IPS DF 6.9 (cell line): ENCODE data around the gene CDR2.

Experiments used
- DNase-seq: peaks from one replicate; pipeline ENCODE4 v3.0.0-alpha.2; 2013; ENCODE audit warnings: low read depth, low spot score
- H3K27ac ChIP-seq: one replicate; pipeline ENCODE4 v1.5.1; 2013; ENCODE audit warnings: low read length, control low read depth
- H3K27me3 ChIP-seq: 2 replicates; pipeline ENCODE4 v1.6.1; 2013; ENCODE audit warnings: mild to moderate bottlenecking, low read length; ENCODE audit not compliant: control insufficient read depth, insufficient read depth
- H3K36me3 ChIP-seq: 2 replicates; pipeline ENCODE4 v1.6.1; 2013; ENCODE audit warnings: low read length; ENCODE audit not compliant: control insufficient read depth, insufficient read depth
- H3K4me1 ChIP-seq: 2 replicates; pipeline ENCODE4 v1.6.1; 2013; ENCODE audit warnings: low read length; ENCODE audit not compliant: control insufficient read depth, insufficient read depth
- H3K4me3 ChIP-seq: 2 replicates; pipeline ENCODE4 v1.5.1; 2013; ENCODE audit warnings: mild to moderate bottlenecking, low read length
- H3K9me3 ChIP-seq: 2 replicates; pipeline ENCODE4 v1.6.1; 2013; ENCODE audit warnings: low read length, inconsistent platforms; ENCODE audit not compliant: control insufficient read depth, insufficient read depth
- WGBS: extraction: QIAGEN DNeasy Blood & Tissue Kit; methylation state at CpG from one replicate; pipeline ENCODE4 v1.1.7; 2013; ENCODE audit warnings: mixed read lengths, missing lambda C conversion rate; ENCODE audit not compliant: insufficient read length, insufficient coverage; 5-methylcytosine and 5-hydroxymethylcytosine counted together

Gene CDR2

DNA sequence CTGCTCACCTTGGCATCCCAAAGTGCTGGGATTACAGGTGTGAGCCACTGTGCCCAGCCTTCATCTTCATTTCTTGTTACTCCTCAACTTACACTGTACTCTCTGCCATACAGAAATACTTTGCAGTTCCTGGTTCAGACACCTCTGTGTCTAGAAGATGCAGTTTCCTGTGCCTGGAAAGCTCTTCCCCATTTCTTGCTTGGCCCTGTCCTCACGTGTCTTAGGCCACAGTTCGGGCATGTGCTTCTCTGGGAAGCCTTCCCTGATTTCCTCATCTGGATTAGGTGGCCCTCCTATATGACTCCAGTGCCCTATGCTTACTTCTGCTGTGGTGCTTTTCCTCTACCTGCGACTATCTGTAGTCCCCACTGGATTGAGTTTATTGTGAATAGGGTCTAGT, 26.5 kb upstream of the CDR2 start:
- Histone ChIP-seq H3K27ac (no peak overlapping the region), H3K4me1 (no peaks in the 10 kb centered on the region), H3K27me3 (no peaks in the 10 kb centered on the region), H3K36me3 (no peaks in the 10 kb centered on the region), H3K4me3 (no peak overlapping the region), H3K9me3 (no peaks in the 10 kb centered on the region)
- no peak for DNase-seq
- no CpG with 5 or more reads among the region's 3 CpGs for WGBS

DNA sequence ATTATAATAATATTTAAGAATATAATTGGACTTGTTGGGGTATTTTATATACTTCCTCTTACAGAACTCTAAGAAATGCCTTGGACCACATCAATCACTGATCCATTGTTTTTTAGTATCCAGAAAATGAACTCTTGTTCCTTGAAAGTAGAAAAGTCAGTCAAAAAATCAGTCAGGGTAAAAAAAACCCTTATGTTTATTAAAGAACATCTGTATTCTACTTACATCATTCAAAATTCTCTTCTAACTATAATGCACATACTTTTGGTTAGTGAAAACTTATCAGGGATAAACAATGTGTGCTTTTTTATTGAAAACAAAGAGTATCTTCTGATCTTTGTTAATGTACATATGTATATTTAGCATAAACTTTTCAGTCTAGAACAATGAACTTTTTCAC, 23.5 kb upstream of the CDR2 start:
- Histone ChIP-seq H3K27ac (no peak overlapping the region), H3K4me1 (no peaks in the 10 kb centered on the region), H3K27me3 (no peaks in the 10 kb centered on the region), H3K4me3 (no peak overlapping the region), H3K9me3 (no peaks in the 10 kb centered on the region), H3K36me3 (no peaks in the 10 kb centered on the region)
- no peak for DNase-seq

DNA sequence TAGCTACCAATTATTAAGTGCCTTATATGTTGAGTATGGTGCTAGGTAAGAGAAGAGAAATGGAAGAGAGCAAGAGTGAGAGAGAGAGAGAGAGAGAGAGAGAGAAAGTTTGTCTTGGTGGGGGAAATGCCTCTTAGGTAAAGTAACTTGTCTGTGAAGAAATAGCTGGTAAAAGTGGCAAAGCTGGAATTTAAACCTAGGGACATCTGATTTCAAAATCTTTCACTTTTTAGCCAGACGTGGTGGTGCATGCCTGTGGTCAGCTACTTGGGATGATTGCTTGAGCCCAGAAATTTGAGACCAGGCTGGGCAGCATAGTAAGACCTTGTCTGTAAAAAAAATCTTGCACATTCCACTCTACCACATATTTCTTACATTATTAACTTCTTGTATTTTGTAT, 23.0 kb upstream of the CDR2 start:
- H3K36me3 ChIP-seq: no peaks in the 10 kb centered on the region
- no peak overlapping the region for H3K27ac ChIP-seq

DNA sequence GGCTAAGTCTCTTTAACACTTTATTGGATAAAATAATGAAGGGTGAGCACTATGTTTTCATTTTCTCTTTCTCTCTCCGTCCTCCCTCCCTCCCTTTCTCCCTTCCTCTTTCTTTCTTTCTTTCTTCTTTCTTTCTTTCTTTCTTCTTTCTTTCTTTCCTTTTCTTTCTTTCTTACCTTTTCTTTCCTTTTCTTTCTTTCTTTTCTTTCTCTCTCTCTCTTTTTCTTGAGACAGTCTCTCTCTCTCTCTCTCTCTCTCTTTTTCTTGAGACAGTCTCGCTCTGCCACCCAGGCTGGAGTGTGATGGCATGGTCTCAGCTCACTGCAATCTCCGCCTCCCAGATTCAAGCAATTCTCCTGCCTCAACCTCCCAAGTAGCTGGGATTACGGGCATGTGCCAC, 21.5 kb upstream of the CDR2 start:
- no peaks in the 10 kb centered on the region for H3K36me3 ChIP-seq

More for the DNA sequence above, 23.0 kb upstream of the CDR2 start:
- Histone ChIP-seq H3K27me3 (no peaks in the 10 kb centered on the region), H3K4me1 (no peaks in the 10 kb centered on the region), H3K4me3 (no peak overlapping the region), H3K9me3 (no peaks in the 10 kb centered on the region)
- DNase-seq: no peak
- WGBS: no CpG with 5 or more reads among the region's 1 CpG

DNA sequence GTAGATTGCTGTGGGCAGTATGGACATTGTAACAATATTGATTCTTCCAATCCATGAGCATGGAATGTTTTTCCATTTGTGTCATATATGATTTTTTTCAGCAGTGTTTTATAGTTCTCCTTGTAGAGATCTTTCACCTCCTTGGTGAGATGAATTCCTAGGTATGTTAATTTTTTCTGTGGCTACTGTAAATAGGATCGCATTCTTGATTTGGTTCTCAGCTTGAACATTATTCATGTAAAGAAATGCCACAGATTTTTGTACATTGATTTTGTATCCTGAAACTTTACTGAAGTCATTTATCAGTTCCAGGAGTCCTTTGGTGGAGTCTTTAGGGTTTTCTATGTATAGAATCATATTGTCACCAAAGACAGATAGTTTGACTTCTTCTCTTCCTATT, 19.7 kb upstream of the CDR2 start:
- WGBS: no CpG with 5 or more reads among the region's 1 CpG
- no peak for DNase-seq
- H3K36me3 ChIP-seq: no peaks in the 10 kb centered on the region
- H3K4me3 ChIP-seq: no peak overlapping the region
- H3K9me3 ChIP-seq: no peaks in the 10 kb centered on the region
- no peaks in the 10 kb centered on the region for H3K27me3 ChIP-seq
- no peak overlapping the region for H3K27ac ChIP-seq
- no peaks in the 10 kb centered on the region for H3K4me1 ChIP-seq

More for the DNA sequence above, 21.5 kb upstream of the CDR2 start:
- Histone ChIP-seq H3K9me3 (no peaks in the 10 kb centered on the region), H3K4me3 (no peak overlapping the region), H3K27ac (no peak overlapping the region), H3K27me3 (no peaks in the 10 kb centered on the region), H3K4me1 (no peaks in the 10 kb centered on the region)
- WGBS: no CpG with 5 or more reads among the region's 4 CpGs
- no peak for DNase-seq

DNA sequence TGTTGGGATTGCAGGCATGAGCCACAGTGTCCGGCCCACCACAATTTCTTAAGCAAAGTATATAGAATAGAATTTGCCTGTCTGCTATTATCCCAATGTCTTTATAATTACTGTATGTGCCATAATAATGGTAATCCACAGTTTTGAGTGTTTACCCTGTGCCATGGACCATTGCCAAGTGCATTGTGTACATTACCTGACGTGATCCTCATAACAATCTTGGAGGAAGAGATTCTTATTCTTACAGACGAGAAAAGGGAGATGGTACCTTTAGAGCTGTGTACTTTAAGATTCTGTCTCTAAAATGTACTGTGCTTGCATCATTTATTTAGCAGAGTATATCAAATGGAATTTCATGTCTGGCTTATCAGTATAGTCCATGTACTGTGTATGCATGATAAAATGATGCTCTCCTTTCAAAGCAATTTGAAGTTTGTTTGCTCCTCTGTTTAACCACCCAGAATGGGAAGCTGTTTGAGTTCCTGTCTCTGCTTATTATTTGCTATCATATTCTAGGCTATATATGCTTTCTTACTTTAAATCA, 13.8 kb upstream of the CDR2 start:
- no peak overlapping the region for H3K27ac ChIP-seq
- no CpG with 5 or more reads among the region's 3 CpGs for WGBS
- no peaks in the 10 kb centered on the region for H3K9me3 ChIP-seq

DNA sequence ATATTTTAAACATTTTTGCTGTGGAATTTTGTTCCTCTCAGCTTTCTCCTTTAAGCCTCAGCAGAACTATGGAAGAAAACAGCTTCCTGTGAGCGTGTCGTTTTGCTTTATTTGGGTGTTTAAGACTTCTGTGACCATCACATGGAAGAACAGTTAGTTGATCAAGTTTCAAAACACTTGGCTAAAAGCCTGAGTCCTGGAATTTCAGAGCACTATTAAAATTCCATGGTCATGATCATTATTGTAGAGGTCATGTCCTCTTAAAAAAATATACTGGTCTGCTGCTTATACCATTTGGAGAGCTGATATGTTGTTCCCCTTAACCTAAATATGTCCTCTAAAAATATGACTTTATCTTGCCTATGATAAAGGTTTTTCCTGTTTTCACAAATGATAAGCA, 12.6 kb upstream of the CDR2 start:
- H3K9me3 ChIP-seq: no peaks in the 10 kb centered on the region
- no peaks in the 10 kb centered on the region for H3K27me3 ChIP-seq
- no CpG with 5 or more reads among the region's 2 CpGs for WGBS
- no peak for DNase-seq
- no peaks in the 10 kb centered on the region for H3K36me3 ChIP-seq
- no peaks in the 10 kb centered on the region for H3K4me1 ChIP-seq
- no peak overlapping the region for H3K4me3 ChIP-seq
- no peak overlapping the region for H3K27ac ChIP-seq

More for the DNA sequence above, 13.8 kb upstream of the CDR2 start:
- H3K4me3 ChIP-seq: no peak overlapping the region
- no peaks in the 10 kb centered on the region for H3K27me3 ChIP-seq
- DNase-seq: no peak
- H3K4me1 ChIP-seq: no peaks in the 10 kb centered on the region
- H3K36me3 ChIP-seq: no peaks in the 10 kb centered on the region

DNA sequence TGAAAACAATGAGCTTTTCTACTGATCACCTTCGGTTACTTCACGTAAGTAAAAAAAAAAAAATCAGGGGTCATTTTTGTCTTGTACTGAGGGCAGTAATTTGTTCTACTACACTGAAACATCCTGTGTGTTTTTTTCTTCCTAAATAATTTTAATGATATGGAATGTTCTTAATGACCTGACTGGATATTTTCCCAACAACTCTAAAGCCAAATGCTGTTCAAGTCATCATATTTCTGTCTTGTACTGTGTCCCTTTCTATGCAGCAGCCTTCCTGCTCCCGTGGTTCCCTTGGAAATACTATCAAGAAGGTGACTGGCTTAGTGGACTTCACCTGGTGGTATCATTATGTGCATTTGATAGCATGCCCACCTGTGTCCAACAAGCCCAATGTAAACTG, 10.8 kb upstream of the CDR2 start:
- H3K4me1 ChIP-seq: no peaks in the 10 kb centered on the region
- no peak overlapping the region for H3K27ac ChIP-seq
- no peaks in the 10 kb centered on the region for H3K9me3 ChIP-seq
- DNase-seq: no peak
- H3K36me3 ChIP-seq: no peaks in the 10 kb centered on the region
- H3K27me3 ChIP-seq: no peaks in the 10 kb centered on the region
- WGBS: no CpG with 5 or more reads among the region's 3 CpGs
- no peak overlapping the region for H3K4me3 ChIP-seq

DNA sequence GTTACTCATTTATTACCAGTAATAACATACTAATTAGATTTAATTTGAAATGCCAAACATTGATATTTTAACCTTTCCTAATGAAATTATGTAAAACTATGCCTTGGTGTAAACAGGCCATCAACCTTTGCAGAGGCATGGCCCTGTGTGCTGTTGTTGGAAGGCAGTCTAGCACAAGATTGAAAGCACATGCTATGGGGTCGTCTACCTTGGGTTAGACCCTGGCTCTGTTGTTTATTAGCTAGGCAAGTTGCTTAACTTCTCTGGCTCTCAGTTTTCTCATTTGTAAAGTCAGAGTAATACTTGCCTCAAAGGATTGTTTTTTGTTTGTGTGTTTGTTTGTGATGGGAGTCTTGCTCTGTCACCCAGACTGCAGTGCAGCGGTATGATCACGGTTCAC, 9.4 kb upstream of the CDR2 start:
- no CpG with 5 or more reads among the region's 3 CpGs for WGBS
- Histone ChIP-seq H3K4me3 (no peak overlapping the region), H3K27me3 (no peaks in the 10 kb centered on the region), H3K36me3 (no peaks in the 10 kb centered on the region), H3K4me1 (no peaks in the 10 kb centered on the region), H3K27ac (no peak overlapping the region), H3K9me3 (no peaks in the 10 kb centered on the region)
- no peak for DNase-seq

DNA sequence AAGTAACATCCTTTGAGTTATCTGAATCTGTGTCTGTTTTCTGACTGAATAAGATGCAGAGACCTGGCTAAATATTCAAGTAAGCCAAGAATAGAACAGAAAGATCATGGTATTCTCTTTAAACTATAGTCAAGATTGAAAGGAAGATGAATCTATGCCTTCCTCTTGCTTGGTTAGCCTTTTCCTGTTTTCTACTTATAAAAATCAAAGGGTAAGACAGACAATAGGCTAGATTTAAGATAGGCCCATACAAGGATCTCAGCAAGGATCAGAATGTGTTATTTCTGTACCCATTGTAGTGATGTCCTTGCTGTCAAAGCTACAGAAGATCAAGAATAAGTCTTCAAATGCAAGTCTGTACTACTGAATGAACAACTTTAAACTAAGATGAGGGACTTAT, 7.0 kb upstream of the CDR2 start:
- no peak for DNase-seq
- no peaks in the 10 kb centered on the region for H3K36me3 ChIP-seq
- no peaks in the 10 kb centered on the region for H3K9me3 ChIP-seq
- H3K27ac ChIP-seq: no peak overlapping the region
- H3K4me3 ChIP-seq: no peak overlapping the region
- H3K4me1 ChIP-seq: no peaks in the 10 kb centered on the region
- H3K27me3 ChIP-seq: no peaks in the 10 kb centered on the region

DNA sequence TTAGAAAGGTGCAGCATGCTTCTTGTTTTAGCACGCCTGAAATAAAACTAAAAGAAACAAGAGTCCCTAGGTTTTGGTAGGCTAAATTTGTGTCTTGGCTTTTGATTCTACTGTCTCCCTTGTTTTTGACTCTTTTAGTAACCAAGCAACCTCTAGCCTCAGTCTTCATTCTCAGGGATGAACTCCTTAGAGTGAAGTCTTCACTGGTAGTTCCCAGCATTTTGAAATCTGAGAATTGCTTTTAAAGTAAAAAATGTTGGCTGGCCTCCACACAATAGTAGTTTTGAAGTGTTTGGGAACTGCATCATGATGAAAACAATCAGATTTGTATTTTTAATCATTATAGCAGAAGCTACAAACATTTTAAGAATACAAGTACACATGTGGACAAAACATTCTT, 6.1 kb upstream of the CDR2 start:
- H3K36me3 ChIP-seq: no peaks in the 10 kb centered on the region
- no peak for DNase-seq
- H3K27ac ChIP-seq: no peak overlapping the region
- no peaks in the 10 kb centered on the region for H3K4me1 ChIP-seq
- no peaks in the 10 kb centered on the region for H3K27me3 ChIP-seq
- WGBS: no CpG with 5 or more reads among the region's 1 CpG
- no peaks in the 10 kb centered on the region for H3K9me3 ChIP-seq
- H3K4me3 ChIP-seq: no peak overlapping the region
